Memory B cell (primary cell): ENCODE data around the gene IL25.
"Not testable (repeated sequence)": the region's sequence is repeated elsewhere in the genome, so short reads cannot be mapped to it uniquely, and the experiment has no call there.

Experiments
- ATAC-seq: fragments of 150-1000 bp; cut with Tn5 transposase; 2 replicates; pipeline ENCODE4 v1.10.0; 2021; ENCODE audit warnings: low read depth, mild to moderate bottlenecking, moderate library complexity
- DNase-seq, 2 donors: peaks; one replicate each; pipeline ENCODE4 v3.0.0; 2022; ENCODE audit warnings: low spot score in 2 of 2
- H3K27ac Mint-ChIP-seq: one replicate; pipeline ENCODE4 v1.8.0; 2022; ENCODE audit warnings: mild to moderate bottlenecking, moderate library complexity, mixed read lengths
- H3K27me3 Mint-ChIP-seq: one replicate; pipeline ENCODE4 v1.8.0; 2022; ENCODE audit warnings: mixed read lengths
- H3K36me3 Mint-ChIP-seq: one replicate; pipeline ENCODE4 v1.8.0; 2022; ENCODE audit warnings: mild to moderate bottlenecking, mixed read lengths
- H3K4me1 Mint-ChIP-seq: one replicate; pipeline ENCODE4 v1.8.0; 2022; ENCODE audit warnings: mixed read lengths
- H3K4me3 Mint-ChIP-seq: one replicate; pipeline ENCODE4 v1.8.0; 2022; ENCODE audit warnings: mild to moderate bottlenecking, moderate library complexity, mixed read lengths
- H3K9me3 Mint-ChIP-seq: one replicate; pipeline ENCODE4 v1.8.0; 2022; ENCODE audit warnings: mixed read lengths

The IL25 gene

DNA sequence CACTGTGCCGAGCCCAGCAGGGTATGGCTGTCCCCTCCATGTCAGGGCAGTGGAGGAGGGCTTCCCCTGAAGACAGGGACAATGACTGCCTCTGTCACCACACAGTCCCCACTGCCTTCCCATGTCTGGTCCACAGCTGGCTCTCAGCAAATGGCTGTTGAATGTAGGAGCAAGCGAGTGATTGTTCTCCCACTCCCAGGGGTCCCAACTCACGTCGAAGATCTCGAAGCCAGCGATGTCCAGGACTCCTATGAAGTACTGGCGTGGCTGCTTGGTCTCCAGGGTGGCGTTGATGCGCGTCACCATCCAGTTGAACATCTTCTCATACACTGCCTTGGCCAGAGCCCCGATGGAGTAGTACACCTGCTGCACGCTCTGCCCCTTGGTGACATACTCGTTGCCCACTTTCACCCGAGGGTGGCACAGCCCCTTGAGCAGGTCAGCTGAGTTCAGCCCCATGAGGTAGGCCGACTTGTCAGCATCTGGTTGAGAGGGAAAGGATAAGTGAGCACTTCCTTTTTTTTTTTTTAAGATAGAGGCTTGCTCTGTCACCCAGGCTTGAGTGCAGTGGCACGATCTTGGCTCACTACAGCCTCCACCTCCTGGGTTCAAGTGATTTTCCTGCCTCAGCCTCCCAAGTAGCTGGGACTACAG lies 28.0 kb downstream of the IL25 start:
- ATAC-seq, H3K4me3 Mint-ChIP-seq, H3K27ac Mint-ChIP-seq, H3K4me1 Mint-ChIP-seq, DNase-seq, H3K36me3 Mint-ChIP-seq, H3K9me3 Mint-ChIP-seq: not testable (repeated sequence)
- H3K27me3 Mint-ChIP-seq = peaks cover 22% of the 10 kb centered on the region

DNA sequence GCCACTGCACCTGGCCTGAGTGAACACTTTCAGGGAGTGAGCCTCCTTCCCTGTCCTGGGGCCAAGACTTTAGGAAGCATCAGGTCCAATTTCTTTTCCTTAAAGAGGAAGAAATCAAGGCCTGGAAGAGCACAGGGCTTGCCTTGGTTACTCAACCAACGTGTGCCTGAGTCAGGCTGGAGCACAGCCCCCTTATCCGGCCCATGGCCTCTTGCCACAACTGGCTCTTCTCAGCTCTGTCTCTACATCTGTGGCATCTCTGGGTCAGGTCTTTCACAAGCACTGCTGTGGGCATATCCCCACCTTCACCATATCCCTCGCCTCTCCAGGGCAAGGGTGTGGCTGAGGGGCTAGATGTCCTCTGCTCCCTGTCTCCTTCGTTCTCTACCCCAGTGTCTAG lies 28.7 kb downstream of the IL25 start:
- H3K9me3 Mint-ChIP-seq = no peaks in the 10 kb centered on the region
- ATAC-seq (no peak), DNase-seq (no peak)
- H3K27me3 Mint-ChIP-seq = peaks cover 27% of the 10 kb centered on the region
- H3K4me3 Mint-ChIP-seq = no peak overlapping the region
- no peak overlapping the region for H3K27ac Mint-ChIP-seq
- H3K36me3 Mint-ChIP-seq = no peaks in the 10 kb centered on the region
- peaks cover 9% of the 10 kb centered on the region for H3K4me1 Mint-ChIP-seq

GRCh38 chr14:23402296-23403138 lies 29.9 kb downstream of the IL25 start:
- Mint-ChIP-seq H3K36me3 (no peaks in the 10 kb centered on the region), H3K4me1 (peaks cover 16% of the 10 kb centered on the region), H3K27me3 (peaks cover 33% of the 10 kb centered on the region), H3K9me3 (no peaks in the 10 kb centered on the region), H3K4me3 (no peak overlapping the region), H3K27ac (no peak overlapping the region)
- no peak for DNase-seq
- ATAC-seq = no peak

DNA sequence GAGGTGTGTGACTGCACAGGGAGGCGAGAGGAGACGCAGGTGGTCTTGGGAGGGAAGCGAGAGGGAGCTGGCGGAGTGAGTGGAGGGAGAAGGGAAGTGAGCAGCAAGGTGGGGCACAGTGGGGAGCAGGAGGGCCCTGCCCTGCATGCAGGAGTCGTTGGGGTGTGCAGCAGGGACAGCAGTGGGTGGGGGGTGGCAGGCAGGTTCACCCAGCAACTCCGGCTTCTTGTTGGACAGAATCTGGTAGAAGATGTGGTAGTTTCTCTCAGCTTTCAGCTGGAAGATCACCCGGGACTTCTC lies 30.5 kb downstream of the IL25 start:
- Mint-ChIP-seq H3K9me3 (no peaks in the 10 kb centered on the region), H3K4me1 (peaks cover 19% of the 10 kb centered on the region), H3K4me3 (no peak overlapping the region), H3K27ac (no peak overlapping the region), H3K27me3 (peaks cover 36% of the 10 kb centered on the region), H3K36me3 (no peaks in the 10 kb centered on the region)
- no peak for DNase-seq
- no peak for ATAC-seq

DNA sequence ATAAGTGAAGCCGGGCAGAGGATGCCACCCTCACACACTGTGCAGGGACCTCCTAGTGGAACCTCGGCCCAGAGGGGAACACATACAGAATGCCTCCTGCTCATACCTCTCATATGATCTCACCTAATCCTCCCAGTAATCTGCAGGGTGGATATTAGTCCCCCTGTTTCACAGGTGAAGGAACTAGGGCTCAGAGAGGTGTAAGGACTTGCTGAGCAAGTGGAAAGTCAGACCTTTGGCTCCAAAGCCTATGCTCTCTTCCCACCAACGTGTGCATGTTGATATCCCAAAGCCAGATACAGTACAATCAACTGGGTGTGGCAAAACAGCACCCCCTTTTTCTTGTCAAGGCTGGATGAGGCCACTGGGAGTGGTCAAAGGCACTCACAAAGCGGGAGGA lies 31.3 kb downstream of the IL25 start:
- Mint-ChIP-seq H3K27me3 (peaks cover 39% of the 10 kb centered on the region), H3K27ac (no peak overlapping the region), H3K9me3 (no peaks in the 10 kb centered on the region), H3K4me1 (peaks cover 19% of the 10 kb centered on the region), H3K4me3 (no peak overlapping the region), H3K36me3 (no peaks in the 10 kb centered on the region)
- no peak for ATAC-seq
- no peak for DNase-seq

- Mint-ChIP-seq H3K4me3 (no peak overlapping the region), H3K27me3 (peaks cover 42% of the 10 kb centered on the region), H3K9me3 (no peaks in the 10 kb centered on the region), H3K4me1 (peaks cover 19% of the 10 kb centered on the region), H3K36me3 (no peaks in the 10 kb centered on the region), H3K27ac (no peak overlapping the region)
- DNase-seq (no peak), ATAC-seq (no peak)
Measured at GRCh38 chr14:23404331-23404900, 31.8 kb downstream of the IL25 start.

DNA sequence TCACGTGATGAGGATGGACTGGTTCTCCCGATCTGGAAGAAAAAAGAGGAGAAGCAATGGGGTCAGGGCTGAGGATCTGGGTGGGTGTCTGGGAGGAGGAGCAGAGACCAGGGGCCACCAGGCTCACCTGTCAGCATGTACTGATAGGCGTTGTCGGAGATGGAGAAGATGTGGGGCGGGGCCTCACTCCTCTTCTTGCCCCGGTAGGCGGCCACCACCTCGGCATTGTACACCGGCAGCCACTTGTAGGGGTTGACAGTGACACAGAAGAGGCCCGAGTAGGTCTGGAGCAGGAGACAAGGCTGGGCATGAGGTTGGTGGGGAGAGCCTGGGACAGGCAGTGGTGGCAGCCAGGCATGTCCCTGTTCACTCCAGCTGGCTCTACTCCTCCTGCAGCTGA lies 32.5 kb downstream of the IL25 start:
- H3K4me1 Mint-ChIP-seq = peaks cover 19% of the 10 kb centered on the region
- ATAC-seq = no peak
- H3K4me3 Mint-ChIP-seq = no peak overlapping the region
- H3K9me3 Mint-ChIP-seq = no peaks in the 10 kb centered on the region
- H3K27me3 Mint-ChIP-seq = peaks cover 42% of the 10 kb centered on the region
- no peak for DNase-seq
- no peak overlapping the region for H3K27ac Mint-ChIP-seq
- H3K36me3 Mint-ChIP-seq = no peaks in the 10 kb centered on the region

GRCh38 chr14:23405516-23406025 lies 33.0 kb downstream of the IL25 start:
- ATAC-seq (no peak), DNase-seq (no peak)
- Mint-ChIP-seq H3K9me3 (no peaks in the 10 kb centered on the region), H3K4me3 (no peak overlapping the region), H3K4me1 (peaks cover 19% of the 10 kb centered on the region), H3K36me3 (no peaks in the 10 kb centered on the region), H3K27me3 (peaks cover 46% of the 10 kb centered on the region), H3K27ac (no peak overlapping the region)

- no peak for DNase-seq
- H3K27ac Mint-ChIP-seq = no peak overlapping the region
- no peaks in the 10 kb centered on the region for H3K9me3 Mint-ChIP-seq
- H3K4me1 Mint-ChIP-seq = peaks cover 19% of the 10 kb centered on the region
- no peaks in the 10 kb centered on the region for H3K36me3 Mint-ChIP-seq
- H3K4me3 Mint-ChIP-seq = no peak overlapping the region
- H3K27me3 Mint-ChIP-seq = peaks cover 50% of the 10 kb centered on the region
- peak; percentile 89 for ATAC-seq
Measured at GRCh38 chr14:23406244-23406643, 33.6 kb downstream of the IL25 start.

- Mint-ChIP-seq H3K4me3 (no peak overlapping the region), H3K27me3 (peaks cover 50% of the 10 kb centered on the region)
Measured at GRCh38 chr14:23406725-23407355, 34.2 kb downstream of the IL25 start.

DNA sequence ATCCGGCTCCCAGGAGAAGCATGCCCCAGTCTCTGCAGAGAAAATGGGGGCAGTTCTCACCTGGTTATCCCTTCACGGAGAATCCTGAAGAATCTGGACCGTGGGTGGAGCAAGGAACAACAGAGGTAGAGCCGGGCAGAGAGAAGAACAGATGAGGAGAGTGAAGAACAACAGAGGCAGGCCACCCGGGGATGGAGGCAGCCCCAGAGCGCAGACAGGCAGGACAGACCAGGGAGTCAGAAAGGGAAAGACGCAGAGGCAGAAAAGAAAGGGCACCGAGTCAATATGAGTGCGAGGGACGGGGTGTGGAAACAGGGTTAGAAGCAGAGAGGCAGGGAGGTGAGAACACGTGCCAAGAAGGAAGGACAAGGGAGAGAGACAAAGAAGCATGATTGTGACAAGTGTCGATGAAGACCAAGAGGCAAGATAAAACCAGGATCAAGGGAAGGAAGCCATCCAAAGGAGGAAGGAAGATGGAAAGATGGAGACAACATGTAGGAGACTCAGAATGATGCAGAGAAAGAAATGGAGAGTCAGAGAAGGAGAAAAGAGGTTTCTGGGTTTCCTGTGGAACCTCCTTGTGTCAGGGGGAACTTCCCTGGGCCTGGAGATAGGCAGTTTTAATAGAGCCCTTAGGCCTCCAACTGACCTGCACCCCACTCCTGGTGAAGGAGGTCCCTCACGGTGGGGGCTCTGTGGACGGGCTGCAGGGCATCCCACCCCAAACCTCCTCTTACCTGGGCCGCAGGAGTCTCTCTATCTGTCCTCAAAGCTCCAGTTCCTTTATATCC lies 35.1 kb downstream of the IL25 start, which contains the start of gene MYH6:
TSS of gene MYH6 (minus strand) at position 758 of the 791 bp plus-strand sequence. CDS start 1,050 bp downstream, outside the sequence.
- Mint-ChIP-seq H3K27ac (no peak within 1 kb of the TSS), H3K36me3 (no peaks in the 10 kb centered on the region), H3K27me3 (peaks cover 48% of the 10 kb centered on the region), H3K4me3 (no peak within 1 kb of the TSS), H3K9me3 (no peaks in the 10 kb centered on the region), H3K4me1 (peaks cover 19% of the 10 kb centered on the region)
- no peak for DNase-seq
- no peak for ATAC-seq

More at GRCh38 chr14:23406725-23407355, 34.2 kb downstream of the IL25 start:
- ATAC-seq (no peak), DNase-seq (no peak)
- Mint-ChIP-seq H3K27ac (no peak overlapping the region), H3K4me1 (peaks cover 19% of the 10 kb centered on the region), H3K9me3 (no peaks in the 10 kb centered on the region), H3K36me3 (no peaks in the 10 kb centered on the region)

DNA sequence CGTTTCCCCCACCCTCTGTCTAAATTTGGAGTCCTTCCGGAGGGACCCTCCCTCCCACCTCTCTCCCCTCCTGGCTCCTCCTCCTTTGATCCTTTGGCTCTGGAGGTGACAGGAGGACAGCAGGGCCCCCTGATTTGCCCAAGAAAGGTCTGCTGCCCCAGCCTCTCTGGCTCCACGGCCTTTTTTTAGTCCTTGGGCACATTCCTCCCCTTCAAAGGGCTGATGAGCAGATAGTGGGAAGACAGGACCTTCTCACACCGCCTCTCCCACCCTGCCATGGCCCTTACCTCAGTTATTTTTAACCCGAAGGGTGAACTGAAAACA lies 35.7 kb downstream of the IL25 start:
- DNase-seq = no peak
- no peak overlapping the region for H3K4me3 Mint-ChIP-seq
- ATAC-seq = no peak
- peaks cover 15% of the 10 kb centered on the region for H3K4me1 Mint-ChIP-seq
- H3K27me3 Mint-ChIP-seq = peaks cover 42% of the 10 kb centered on the region
- no peaks in the 10 kb centered on the region for H3K36me3 Mint-ChIP-seq
- no peaks in the 10 kb centered on the region for H3K9me3 Mint-ChIP-seq
- H3K27ac Mint-ChIP-seq = no peak overlapping the region

- DNase-seq (no peak), ATAC-seq (no peak)
- H3K36me3 Mint-ChIP-seq = no peaks in the 10 kb centered on the region
- no peaks in the 10 kb centered on the region for H3K9me3 Mint-ChIP-seq
- H3K4me3 Mint-ChIP-seq = no peak overlapping the region
- H3K4me1 Mint-ChIP-seq = peaks cover 15% of the 10 kb centered on the region
- peaks cover 40% of the 10 kb centered on the region for H3K27me3 Mint-ChIP-seq
- H3K27ac Mint-ChIP-seq = no peak overlapping the region
Measured at GRCh38 chr14:23409475-23409874, 36.9 kb downstream of the IL25 start.
